Keratinocyte (primary cell): Measurements from ENCODE around the gene CD3G. TPM values are rescaled to one million over a fixed set of nuclear protein-coding genes. Genes with fewer than 3 reads are reported as not detected.

Experiments
- DNase-seq: peaks from one replicate; pipeline ENCODE4 v3.0.0-alpha.2; 2011; ENCODE audit warnings: low read depth, missing footprints, low spot score
- FAIRE-seq: peaks from 2 replicates; lab custom pipeline; 2011; peaks lifted over from hg19 to GRCh38; lab: Jason Lieb, UNC
- H2AFZ ChIP-seq: 2 replicates; pipeline ENCODE4 v1.6.0; 2012; ENCODE audit warnings: low read length, control low read depth, inconsistent platforms; ENCODE audit not compliant: control insufficient read depth
- H3K27ac ChIP-seq: 2 replicates; pipeline ENCODE4 v1.5.1; 2011; ENCODE audit warnings: low read length; ENCODE audit not compliant: control insufficient read depth, insufficient read depth
- H3K27me3 ChIP-seq: 3 replicates; pipeline ENCODE4 v1.6.0; 2011; ENCODE audit warnings: low read length; ENCODE audit not compliant: control insufficient read depth, insufficient read depth; ENCODE audit errors: extremely low read depth
- H3K36me3 ChIP-seq, 2 experiments: 2 replicates in 1 of 2; 3 replicates in 1 of 2; pipeline ENCODE4 v1.5.1; 2011; ENCODE audit warnings: low read length in 2 of 2, mild to moderate bottlenecking in 1 of 2; ENCODE audit not compliant: control insufficient read depth in 2 of 2, insufficient read depth in 2 of 2; ENCODE audit errors: extremely low read depth in 1 of 2
- H3K4me1 ChIP-seq: 3 replicates; pipeline ENCODE4 v1.5.1; 2011; ENCODE audit warnings: low read length; ENCODE audit not compliant: control insufficient read depth, insufficient read depth; ENCODE audit errors: extremely low read depth
- H3K4me2 ChIP-seq: 3 replicates; pipeline ENCODE4 v1.6.0; 2011; ENCODE audit warnings: low read depth, low read length; ENCODE audit not compliant: control insufficient read depth, insufficient read depth; ENCODE audit errors: extremely low read depth
- H3K4me3 ChIP-seq, 3 experiments: fragments of 200-600 bp in 1 of 3; sonication (generic) in 1 of 3; 2 replicates in 2 of 3; 3 replicates in 1 of 3; pipeline ENCODE4 v1.5.1; 2011 to 2016; ENCODE audit warnings: low read length in 3 of 3, mild to moderate bottlenecking in 3 of 3, control low read depth in 2 of 3, inconsistent platforms in 1 of 3, low read depth in 1 of 3, mixed read lengths in 1 of 3, mixed run types in 1 of 3, moderate library complexity in 1 of 3; ENCODE audit not compliant: control insufficient read depth in 2 of 3, insufficient read depth in 2 of 3; ENCODE audit errors: extremely low read depth in 1 of 3
- H3K79me2 ChIP-seq: 2 replicates; pipeline ENCODE4 v1.6.0; 2012; ENCODE audit warnings: low read length; ENCODE audit not compliant: control insufficient read depth, insufficient read depth
- H3K9ac ChIP-seq: 3 replicates; pipeline ENCODE4 v1.6.0; 2011; ENCODE audit warnings: low read length; ENCODE audit not compliant: control insufficient read depth, insufficient read depth; ENCODE audit errors: extremely low read depth
- H3K9me1 ChIP-seq: 3 replicates; pipeline ENCODE4 v1.6.0; 2011; ENCODE audit warnings: low read length; ENCODE audit not compliant: control insufficient read depth, insufficient read depth; ENCODE audit errors: extremely low read depth
- H3K9me3 ChIP-seq: 2 replicates; pipeline ENCODE4 v1.5.1; 2012; ENCODE audit warnings: low read depth, low read length; ENCODE audit not compliant: control insufficient read depth
- H4K20me1 ChIP-seq: 3 replicates; pipeline ENCODE4 v1.6.0; 2011; ENCODE audit warnings: low read length; ENCODE audit not compliant: control insufficient read depth, insufficient read depth; ENCODE audit errors: extremely low read depth
- EZH2 ChIP-seq: IDR thresholded peaks from one replicate; pipeline ENCODE4 v1.6.1; 2012; ENCODE audit warnings: inconsistent platforms, mild to moderate bottlenecking, low read length, moderate library complexity
- dilution Hi-C: fragments of 300-500 bp; cut with MboI; formaldehyde crosslinking; loops from one replicate; pipeline ENCODE4 v1.7.0; 2020; ENCODE audit warnings: low sequenced_read_pairs; ENCODE audit not compliant: extremely low pct_ligation_motif_present
- polyA plus RNA-seq, 5 experiments: library from polyadenylated mRNA; depleted of rRNA in 3 of 5; stranded (reverse) in 3 of 5; stranded (forward) in 1 of 5; unstranded in 1 of 5; fragments of >200 nt; gene quantifications; 1 replicate in 1 of 5; 2 replicates in 3 of 5; 3 replicates in 1 of 5; pipeline versions ENCODE4 v1.2.1 to v1.2.3, GENCODE V29; 2011 to 2012; ENCODE audit warnings: missing spikeins in 2 of 5, low read depth in 1 of 5, low replicate concordance in 1 of 5
- TF ChIP-seq, protein P1 (sequence below), 3 experiments: IDR thresholded peaks in 1 of 3; conservative IDR thresholded peaks in 1 of 3; optimal IDR thresholded peaks in 1 of 3; 2 replicates in 2 of 3; 3 replicates in 1 of 3; pipeline versions ENCODE3 to v1.5.1; 2011; ENCODE audit warnings: low read length in 3 of 3, mild to moderate bottlenecking in 3 of 3, moderate library complexity in 2 of 3, control low read depth in 1 of 3, inconsistent platforms in 1 of 3; ENCODE audit not compliant: insufficient read depth in 2 of 3; ENCODE audit errors: extremely low read depth in 1 of 3

Gene CD3G
- polyA plus RNA-seq, 1 donor (not counting 4 experiments of a cell fraction or from before 2014, with no cell fraction given): not detected

GRCh38 chr11:118370774-118371173, 26.6 kb downstream of the CD3G start:
- Histone ChIP-seq H3K4me1 (no peaks in the 10 kb centered on the region), H3K4me3 (no peak overlapping the region), H4K20me1 (no peaks in the 10 kb centered on the region), H3K36me3 (peaks cover 15 to 31% of the 10 kb centered on the region in 2 experiments), H2AFZ (no peak overlapping the region), H3K9me1 (no peaks in the 10 kb centered on the region), H3K27me3 (no peaks in the 10 kb centered on the region), H3K27ac (no peak overlapping the region), H3K9ac (no peak overlapping the region), H3K4me2 (no peak overlapping the region), H3K79me2 (no peaks in the 10 kb centered on the region), H3K9me3 (no peaks in the 10 kb centered on the region)
- no peak for TF ChIP-seq EZH2
- TF ChIP-seq, protein P1, sequence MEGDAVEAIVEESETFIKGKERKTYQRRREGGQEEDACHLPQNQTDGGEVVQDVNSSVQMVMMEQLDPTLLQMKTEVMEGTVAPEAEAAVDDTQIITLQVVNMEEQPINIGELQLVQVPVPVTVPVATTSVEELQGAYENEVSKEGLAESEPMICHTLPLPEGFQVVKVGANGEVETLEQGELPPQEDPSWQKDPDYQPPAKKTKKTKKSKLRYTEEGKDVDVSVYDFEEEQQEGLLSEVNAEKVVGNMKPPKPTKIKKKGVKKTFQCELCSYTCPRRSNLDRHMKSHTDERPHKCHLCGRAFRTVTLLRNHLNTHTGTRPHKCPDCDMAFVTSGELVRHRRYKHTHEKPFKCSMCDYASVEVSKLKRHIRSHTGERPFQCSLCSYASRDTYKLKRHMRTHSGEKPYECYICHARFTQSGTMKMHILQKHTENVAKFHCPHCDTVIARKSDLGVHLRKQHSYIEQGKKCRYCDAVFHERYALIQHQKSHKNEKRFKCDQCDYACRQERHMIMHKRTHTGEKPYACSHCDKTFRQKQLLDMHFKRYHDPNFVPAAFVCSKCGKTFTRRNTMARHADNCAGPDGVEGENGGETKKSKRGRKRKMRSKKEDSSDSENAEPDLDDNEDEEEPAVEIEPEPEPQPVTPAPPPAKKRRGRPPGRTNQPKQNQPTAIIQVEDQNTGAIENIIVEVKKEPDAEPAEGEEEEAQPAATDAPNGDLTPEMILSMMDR (optimal IDR thresholded peaks at IDR 0.05 in 1 of 3, IDR thresholded peaks at IDR 0.05 in 1 of 3, conservative IDR thresholded peaks at IDR 0.05 in 1 of 3; ENCODE audit: extremely low read depth in 1 of 3, insufficient read depth in 2 of 3, low read length in 3 of 3): no peak
- DNase-seq (no peak), FAIRE-seq (no peak)
- dilution Hi-C loops: no loop called here

DNA sequence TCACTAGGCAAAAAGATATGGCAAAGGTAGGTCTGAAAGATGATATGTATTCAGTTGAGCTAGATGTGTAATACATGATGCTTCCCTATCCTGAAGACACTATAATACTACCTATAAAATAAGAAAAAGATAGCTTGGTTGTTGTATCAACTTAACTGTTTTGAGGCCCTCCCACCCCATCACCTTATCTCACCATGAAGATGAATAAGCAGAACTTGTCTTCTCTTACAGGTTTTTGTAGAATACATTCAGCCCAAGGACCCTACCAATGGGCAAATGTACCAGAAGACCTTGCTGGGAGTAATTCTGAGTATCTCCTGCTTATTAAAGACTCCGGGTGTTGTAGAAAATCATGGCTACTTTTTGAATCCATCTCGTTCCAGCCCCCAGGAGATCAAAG, 29.1 kb downstream of the CD3G start:
- no peak for FAIRE-seq
- peaks cover 13 to 23% of the 10 kb centered on the region in 2 experiments for H3K36me3 ChIP-seq
- H3K4me2 ChIP-seq: no peak overlapping the region
- TF ChIP-seq, protein P1 (optimal IDR thresholded peaks at IDR 0.05 in 1 of 3, IDR thresholded peaks at IDR 0.05 in 1 of 3, conservative IDR thresholded peaks at IDR 0.05 in 1 of 3; ENCODE audit: extremely low read depth in 1 of 3, insufficient read depth in 2 of 3, low read length in 3 of 3): no peak
- no peak for TF ChIP-seq EZH2
- no peak for DNase-seq
- dilution Hi-C loops: no loop called here
- H3K4me3 ChIP-seq: no peak overlapping the region
- H2AFZ ChIP-seq: no peak overlapping the region
- no peaks in the 10 kb centered on the region for H4K20me1 ChIP-seq
- H3K79me2 ChIP-seq: no peaks in the 10 kb centered on the region
- no peak overlapping the region for H3K27ac ChIP-seq
- H3K9me1 ChIP-seq: no peaks in the 10 kb centered on the region
- H3K27me3 ChIP-seq: no peaks in the 10 kb centered on the region
- H3K9ac ChIP-seq: no peak overlapping the region
- no peaks in the 10 kb centered on the region for H3K9me3 ChIP-seq
- no peaks in the 10 kb centered on the region for H3K4me1 ChIP-seq
